ENCODE data around the gene TMEM190. TPM values are rescaled to one million over a fixed set of nuclear protein-coding genes. Genes with fewer than 3 reads are reported as not detected.

Gene TMEM190
- total RNA-seq, 1 experiment from 2014 or later: 0.74 TPM

- POLR2A ChIA-PET: interaction anchor here (0.7 kb wide), 1 partner anchor 841 kb away, joined by 3 read pairs; no protein-coding TSS in a partner anchor
- TSS peak; percentile 90 for BruUV-seq (replicated peaks)
- Histone ChIP-seq H3K36me3 (ENCODE audit: control insufficient read depth, insufficient read depth, low read length) (peaks cover 32% of the 10 kb centered on the region), H3K4me3 (ENCODE audit: low read depth in 2 of 2, low read length in 2 of 2) (peak overlapping the region; percentile 85 to 88), H3K27ac (ENCODE audit: low read length) (peak overlapping the region; percentile 100), H3K9me3 (ENCODE audit: control insufficient read depth, insufficient read depth, low read depth, low read length) (peaks cover 6% of the 10 kb centered on the region; the same call in 1 of the 2 replicates), H3K4me1 (ENCODE audit: control insufficient read depth, insufficient read depth, low read length) (peaks cover 35% of the 10 kb centered on the region), H3K27me3 (ENCODE audit: control insufficient read depth, insufficient read depth, low read length) (no peaks in the 10 kb centered on the region)
- no peak for DNase-seq (ENCODE audit: low read depth, low spot score)
- TF ChIP-seq CTCF (IDR thresholded peaks at IDR 0.05) (no peak), POLR2AphosphoS5 (IDR thresholded peaks at IDR 0.05; ENCODE audit: low read depth, low read length) (no peak)
- ATAC-seq: no peak
- intact Hi-C loops (cut with micrococcal nuclease; ENCODE audit: unreplicated experiment) (no loop called here), in situ Hi-C loops (cut with HindIII; ENCODE audit: low pct_unique_long_range_greater_than_20kb, low sequenced_read_pairs) (no loop called here)
- CTCF ChIA-PET: no interaction called here
These were observed 29.6 kb downstream of the TMEM190 start for GRCh38 chr19:55406091-55406825.

GRCh38 chr19:55406826-55407549, 30.4 kb downstream of the TMEM190 start:
- no peaks in the 10 kb centered on the region for H3K27me3 ChIP-seq (ENCODE audit: control insufficient read depth, insufficient read depth, low read length)
- peaks cover 29% of the 10 kb centered on the region for H3K36me3 ChIP-seq (ENCODE audit: control insufficient read depth, insufficient read depth, low read length)
- DNase-seq (ENCODE audit: low read depth, low spot score): no peak
- H3K27ac ChIP-seq (ENCODE audit: low read length): peak overlapping the region; percentile 100
- ChIA-PET CTCF (interaction anchor here (0.7 kb wide), 1 partner anchor 119 kb away, joined by 5 read pairs; no protein-coding TSS in a partner anchor), POLR2A (interaction anchor here (0.6 to 0.7 kb wide), 3 partner anchors 61 to 345 kb away, joined by 4 to 9 read pairs (median 8); no protein-coding TSS in a partner anchor)
- peaks cover 6% of the 10 kb centered on the region; the same call in 1 of the 2 replicates for H3K9me3 ChIP-seq (ENCODE audit: control insufficient read depth, insufficient read depth, low read depth, low read length)
- intact Hi-C loops (cut with micrococcal nuclease; ENCODE audit: unreplicated experiment) (no loop called here), in situ Hi-C loops (cut with HindIII; ENCODE audit: low pct_unique_long_range_greater_than_20kb, low sequenced_read_pairs) (no loop called here)
- H3K4me3 ChIP-seq (ENCODE audit: low read depth in 2 of 2, low read length in 2 of 2): peak overlapping the region; percentile 85 to 88
- BruUV-seq (replicated peaks): no TSS peak
- TF ChIP-seq TCF7L2 (IDR thresholded peaks at IDR 0.05; ENCODE audit: low read depth, low read length) (no peak), CTCF (IDR thresholded peaks at IDR 0.05) (no peak), REST (IDR thresholded peaks at IDR 0.05; ENCODE audit: insufficient read depth in 1 of 2, low read depth in 2 of 2, low read length in 1 of 2) (no peak), SIN3A (IDR thresholded peaks at IDR 0.05; ENCODE audit: borderline replicate concordance, insufficient read depth, low read depth, low read length) (no peak), POLR2AphosphoS5 (IDR thresholded peaks at IDR 0.05; ENCODE audit: low read depth, low read length) (no peak)
- ATAC-seq: peak; percentile 14
- peaks cover 32% of the 10 kb centered on the region for H3K4me1 ChIP-seq (ENCODE audit: control insufficient read depth, insufficient read depth, low read length)
